HG03575 (cell line): ENCODE results near the gene CABLES2.

Source experiments
- ATAC-seq: cut with Tn5 transposase; IDR thresholded peaks from one replicate; pipeline ENCODE4 v1.9.1; 2021; ENCODE audit not compliant: unreplicated experiment, insufficient number of reproducible peaks, low FRiP score; ENCODE audit errors: extremely low read depth

The CABLES2 gene

DNA sequence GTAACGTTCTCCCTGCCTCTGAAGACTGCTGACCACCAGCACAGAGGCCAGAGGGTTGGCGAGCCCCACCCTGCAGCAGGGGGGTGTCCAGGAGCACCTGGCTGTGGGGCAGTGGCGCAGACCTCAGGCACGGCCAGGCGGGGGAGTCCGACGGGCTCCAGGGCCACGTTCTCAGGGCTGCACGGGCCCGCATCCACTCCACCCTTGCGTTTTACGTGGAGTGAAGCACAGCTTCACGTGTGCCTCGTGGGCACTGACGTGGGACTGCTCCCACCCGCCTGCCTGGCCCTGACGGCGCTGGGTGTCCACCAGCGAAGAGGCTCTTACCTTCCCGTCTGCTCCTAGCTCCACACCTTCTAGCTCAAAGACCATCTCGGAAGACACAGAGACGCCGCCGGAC is 13.3 kb downstream of the CABLES2 start:
- no peak for ATAC-seq

DNA sequence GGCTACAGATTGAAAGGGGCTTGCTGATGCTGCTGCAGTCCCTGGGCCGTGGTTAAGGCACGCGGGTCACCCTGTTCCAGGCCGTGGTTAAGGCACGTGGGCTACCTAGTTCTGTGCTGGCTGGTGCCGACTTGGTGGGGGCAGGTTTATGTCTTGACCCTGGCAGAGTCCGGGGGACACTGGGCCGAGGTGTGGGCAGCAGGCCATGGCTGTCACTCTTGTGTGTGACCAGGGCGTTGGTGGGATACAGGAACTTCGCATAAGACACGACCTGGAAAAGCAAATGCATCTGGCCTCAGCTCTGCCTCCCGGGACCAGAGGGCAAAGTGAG is 13.8 kb downstream of the CABLES2 start:
- ATAC-seq = no peak

DNA sequence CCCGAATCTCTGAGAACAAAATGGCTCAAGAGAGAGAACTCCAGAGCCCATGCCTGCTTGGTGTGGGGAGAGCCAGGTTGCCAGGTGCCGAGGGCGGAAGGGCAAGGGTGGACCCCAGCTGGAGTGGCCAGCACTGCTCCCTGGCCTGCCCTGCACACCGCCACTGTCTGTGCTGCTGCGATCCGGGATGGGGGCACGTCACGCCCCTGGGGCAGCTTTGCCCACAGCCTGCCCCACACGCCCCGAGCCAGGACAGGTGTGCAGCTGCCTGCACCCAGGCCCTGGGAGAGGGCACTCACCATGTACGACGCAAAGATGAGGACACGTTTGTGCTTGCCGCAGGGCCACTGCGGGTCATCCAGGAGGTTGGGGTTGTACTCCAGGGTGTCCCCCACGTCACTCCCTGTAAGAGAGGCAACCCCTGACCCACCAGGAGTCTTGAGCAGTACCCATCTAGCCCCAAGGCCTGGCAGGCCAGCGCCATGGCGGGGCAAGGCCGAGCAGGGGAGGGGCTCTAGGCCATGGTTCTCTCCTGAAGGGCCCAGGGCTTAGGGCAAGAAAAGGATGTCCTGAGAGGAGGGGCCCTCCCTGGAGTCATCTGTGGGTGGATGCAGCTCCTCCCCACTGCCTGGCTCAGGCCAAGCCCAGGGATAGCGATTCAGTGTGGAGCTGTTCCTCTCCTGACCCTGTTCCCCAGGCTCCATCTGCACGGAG is 14.3 kb downstream of the CABLES2 start:
- ATAC-seq = no peak

DNA sequence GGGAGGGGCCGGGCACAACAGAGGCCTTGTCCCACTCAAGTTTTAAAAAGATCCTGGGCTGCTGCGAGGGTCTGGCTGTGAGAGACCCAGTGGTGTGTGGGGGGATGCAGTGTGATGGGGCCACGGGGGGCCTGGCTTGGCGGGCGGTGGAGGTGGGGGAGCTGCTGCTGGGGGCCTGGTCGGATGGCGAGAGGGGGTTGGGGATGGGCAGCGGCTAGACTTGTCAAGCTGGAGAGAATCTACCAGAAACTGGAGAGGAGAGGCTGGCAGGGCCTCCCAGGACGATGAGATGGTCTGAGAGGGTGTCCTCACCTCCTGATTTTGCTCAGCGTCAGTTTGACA is 15.0 kb downstream of the CABLES2 start:
- ATAC-seq = no peak

GRCh38 chr20:62391165-62392076 is 15.7 kb downstream of the CABLES2 start:
- no peak for ATAC-seq

DNA sequence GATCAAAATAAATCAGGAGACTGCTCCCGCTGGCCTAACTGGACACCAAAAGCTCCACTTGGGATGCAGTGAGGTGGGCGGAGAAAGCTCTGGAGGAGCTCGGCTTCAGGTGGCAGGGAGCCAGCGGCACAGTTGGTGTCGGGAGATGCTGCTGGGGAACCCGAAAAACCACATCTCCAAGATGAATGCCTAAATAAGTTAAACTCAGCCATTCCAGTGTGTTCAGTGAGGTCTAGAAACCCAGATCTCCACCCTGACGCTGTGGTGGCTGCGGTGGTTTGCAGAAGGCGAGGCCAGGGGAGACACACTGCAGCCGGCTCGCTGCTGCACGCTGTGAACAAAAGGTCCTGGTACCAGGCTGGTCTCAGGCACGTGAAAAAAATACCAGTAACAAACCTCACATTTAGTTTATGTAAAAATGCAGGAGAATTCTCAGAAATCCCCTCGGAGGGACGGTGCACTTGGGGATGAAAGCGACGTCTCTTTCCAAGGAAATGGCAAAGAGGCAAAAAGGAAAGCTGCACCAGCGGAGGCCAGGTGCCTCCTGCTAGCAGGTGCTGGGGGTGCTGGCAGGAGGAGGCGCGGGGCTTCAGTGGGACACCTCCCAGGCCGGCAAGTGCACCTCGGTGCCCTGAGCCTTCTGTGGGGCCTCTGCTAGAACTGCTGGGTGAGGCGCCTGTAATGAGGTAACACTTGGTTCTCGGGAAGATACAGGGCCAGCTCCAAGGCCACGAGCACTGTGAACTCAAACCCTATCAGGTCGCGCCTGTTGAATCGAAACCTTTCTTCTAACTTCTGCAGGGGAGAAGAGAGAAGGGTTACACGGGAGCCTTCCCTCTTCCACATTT is 16.5 kb downstream of the CABLES2 start:
- no peak for ATAC-seq

- no peak for ATAC-seq
These were observed 17.4 kb downstream of the CABLES2 start for GRCh38 chr20:62389601-62390087.

GRCh38 chr20:62388839-62389600 is 18.1 kb downstream of the CABLES2 start:
- no peak for ATAC-seq

DNA sequence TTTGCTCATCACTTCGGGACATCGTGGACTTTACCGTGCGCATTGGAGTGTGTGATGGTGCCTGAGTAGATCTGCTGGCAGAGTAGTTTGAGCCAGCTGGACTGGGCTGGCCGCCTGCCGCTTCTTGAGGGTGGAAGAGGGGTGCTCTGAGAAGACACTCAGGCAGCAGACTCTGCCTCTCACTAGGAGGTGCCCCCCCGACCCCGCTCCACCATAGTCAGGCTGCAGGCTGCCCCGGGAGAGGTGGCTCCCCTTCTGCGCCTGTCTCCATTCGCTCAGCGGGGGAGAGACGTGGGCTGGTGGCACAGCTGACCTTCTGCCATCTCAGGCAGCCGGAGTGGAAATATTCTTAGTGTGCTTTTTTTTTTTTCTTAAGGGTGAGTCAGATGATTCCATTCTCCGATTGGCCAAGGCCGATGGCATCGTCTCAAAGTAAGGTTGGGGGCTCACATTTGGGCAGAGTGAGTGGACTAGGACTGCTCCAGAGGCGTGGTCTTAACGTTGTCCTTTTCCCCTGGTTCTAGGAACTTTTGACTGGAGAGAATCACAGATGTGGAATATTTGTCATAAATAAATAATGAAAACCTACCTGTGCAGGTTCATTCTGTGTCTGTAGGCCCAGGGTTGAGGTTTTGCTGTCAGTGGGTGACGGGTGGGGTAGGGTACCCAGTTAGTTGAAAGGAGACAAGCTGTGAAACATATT is 19.0 kb downstream of the CABLES2 start:
- ATAC-seq = no peak

GRCh38 chr20:62387219-62387913 is 19.7 kb downstream of the CABLES2 start:
- ATAC-seq = no peak

DNA sequence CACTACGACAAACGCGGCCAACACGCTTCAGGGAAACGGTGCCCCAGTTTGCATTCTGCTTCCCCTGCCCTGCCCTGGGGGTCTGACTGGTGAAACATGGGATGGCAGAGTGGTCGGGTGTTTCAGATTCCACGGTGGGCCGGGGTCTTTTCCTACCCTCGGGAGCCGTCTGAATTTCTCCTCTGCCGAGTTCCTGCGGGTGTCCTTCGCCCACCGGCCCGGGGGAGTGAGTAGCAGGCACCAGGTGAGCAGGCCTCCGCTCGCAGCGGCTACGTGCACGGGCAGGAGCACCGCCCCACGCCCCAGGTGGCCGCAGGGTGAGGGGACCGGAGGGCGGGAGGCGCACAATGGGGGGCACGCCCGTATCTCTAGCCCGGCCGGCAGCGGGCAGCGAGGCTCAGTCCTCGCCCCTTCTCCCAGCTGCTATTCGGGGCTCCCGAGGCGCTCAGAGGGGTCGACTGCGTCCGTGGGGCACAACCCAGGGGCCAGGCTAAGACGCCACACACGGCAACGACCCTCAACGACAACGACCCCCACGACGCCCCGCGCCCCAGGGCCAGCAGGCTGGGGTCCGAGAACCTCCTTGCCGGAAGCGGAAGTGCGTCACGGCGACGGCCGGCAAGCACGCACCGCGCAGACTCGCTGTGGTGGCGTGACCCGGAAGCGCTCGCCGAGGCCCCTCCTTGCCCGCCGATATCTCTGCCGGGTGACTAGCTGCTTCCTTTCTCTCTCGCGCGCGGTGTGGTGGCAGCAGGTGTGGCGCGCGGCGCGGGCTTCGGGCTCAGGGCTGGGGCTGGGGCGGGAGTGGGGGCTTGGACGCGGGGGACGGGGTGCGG is 20.5 kb downstream of the CABLES2 start, which contains the start of gene RPS21:
TSS of gene RPS21 (plus strand) at position 721 of the 836 bp plus-strand sequence. CDS start 236 bp downstream, outside the sequence.
- ATAC-seq = peak; percentile 57

DNA sequence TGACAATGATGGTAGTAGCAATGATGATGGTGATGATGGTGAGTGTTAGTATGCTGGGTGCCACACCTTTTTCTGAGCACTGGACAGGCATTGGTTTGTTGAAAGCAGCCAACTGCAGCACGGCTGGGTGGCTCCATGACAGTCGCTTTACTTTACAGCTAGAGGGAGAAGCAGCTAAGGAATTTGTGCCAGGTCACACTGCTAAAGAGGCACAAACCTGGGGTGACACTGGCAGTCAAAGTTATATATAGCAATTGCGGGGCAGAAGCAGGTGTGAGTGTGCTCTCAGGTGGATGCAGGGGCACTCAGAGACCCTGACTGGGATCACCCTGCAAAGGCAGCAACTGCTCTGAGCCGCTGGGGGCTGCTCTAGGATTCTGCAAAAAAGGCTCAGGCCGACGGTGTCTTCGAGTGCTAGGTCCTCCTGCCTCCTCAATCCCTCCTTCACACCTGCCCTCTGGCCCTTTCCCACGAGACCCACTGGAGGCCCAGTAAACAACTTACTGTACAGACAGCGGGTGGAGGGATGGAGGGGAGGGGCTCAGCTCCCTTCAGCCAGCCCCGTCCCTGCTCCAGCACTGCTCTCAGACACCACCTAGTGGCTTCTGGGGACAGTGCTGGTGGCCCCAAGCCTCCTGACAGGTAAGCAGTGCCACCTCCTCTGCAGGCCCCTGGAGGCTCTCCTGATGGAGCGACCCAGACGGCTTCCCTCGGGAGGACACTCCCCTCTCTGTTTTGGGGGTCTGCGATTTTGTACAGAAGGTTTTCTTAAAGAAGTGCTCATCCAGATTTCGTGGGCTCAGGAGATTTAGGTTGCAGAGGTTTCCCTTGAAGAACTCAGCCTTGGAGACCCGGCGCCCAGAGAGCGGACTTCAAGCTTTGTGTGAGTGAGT is 24.5 kb downstream of the CABLES2 start:
- ATAC-seq = no peak

GRCh38 chr20:62381842-62382241 is 25.2 kb downstream of the CABLES2 start:
- no peak for ATAC-seq

DNA sequence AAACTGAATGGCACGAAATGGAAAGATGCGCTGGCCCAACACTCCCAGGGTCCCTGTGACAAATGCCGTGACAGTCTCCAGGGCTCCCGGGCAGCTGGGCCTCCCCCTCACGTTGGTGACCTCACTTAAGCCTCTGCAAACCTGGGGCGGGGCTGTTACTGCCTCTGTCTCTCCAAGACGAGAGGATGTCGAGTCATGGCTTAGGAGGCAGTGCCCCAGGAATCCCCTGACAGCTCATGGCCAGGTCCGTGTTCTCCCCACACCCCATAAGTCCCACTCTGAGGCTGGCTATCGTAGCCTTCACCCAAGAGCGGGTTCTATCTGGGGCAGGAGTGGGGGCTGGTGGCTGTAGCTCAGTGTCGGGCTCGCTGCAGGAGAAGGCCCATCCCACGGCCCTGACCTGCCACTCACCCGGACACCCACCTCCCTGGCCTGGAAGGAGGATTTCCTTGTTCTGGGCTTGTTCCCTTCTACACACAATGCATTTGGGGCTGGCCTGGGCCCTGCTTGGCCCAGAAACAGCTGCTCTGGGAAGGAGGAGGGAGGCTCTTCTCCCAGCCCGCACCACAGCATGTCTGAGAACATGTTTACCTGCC is 25.8 kb downstream of the CABLES2 start:
- no peak for ATAC-seq

- no peak for ATAC-seq
These were observed 28.9 kb downstream of the CABLES2 start for GRCh38 chr20:62378215-62378614.
